Umbilical cord (tissue), 2 donors: ENCODE data around the gene MPHOSPH8. TPM values are rescaled to one million over a fixed set of nuclear protein-coding genes. Genes with fewer than 3 reads are reported as not detected.
"Not testable (repeated sequence)": the region's sequence is repeated elsewhere in the genome, so short reads cannot be mapped to it uniquely, and the experiment has no call there.

Experiments used
- DNase-seq: peaks from one replicate; pipeline ENCODE4 v3.0.0-alpha.2; 2015; ENCODE audit warnings: low spot score
- total RNA-seq: library from RNA; depleted of rRNA; stranded (reverse); fragments of >200 nt; gene quantifications from one replicate; pipeline ENCODE4 v1.2.3, GENCODE V29; 2014; ENCODE audit warnings: low replicate concordance; ENCODE audit not compliant: insufficient read depth

The MPHOSPH8 gene
- total RNA-seq, 1 donor from 2014 or later = 25.3 TPM

DNA sequence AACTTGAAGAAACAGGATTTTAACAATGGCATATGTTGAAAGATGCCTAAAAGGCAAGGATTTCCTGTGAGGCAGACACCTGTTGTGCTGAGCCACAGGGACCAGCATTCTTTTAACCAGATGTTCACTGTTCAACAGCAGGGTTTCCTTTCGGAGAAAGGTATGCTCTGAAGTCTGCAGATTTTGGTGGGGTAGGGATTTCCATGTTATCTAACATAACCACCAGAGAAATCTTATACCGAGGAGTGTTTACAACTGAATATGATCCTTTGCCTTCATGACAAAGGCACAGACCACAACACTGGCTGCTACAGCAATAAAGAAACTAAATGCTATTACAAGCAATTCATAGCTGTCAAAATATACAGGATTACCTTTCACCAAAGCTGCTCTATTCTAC, 48.1 kb downstream of the MPHOSPH8 start:
- no peak for DNase-seq

DNA sequence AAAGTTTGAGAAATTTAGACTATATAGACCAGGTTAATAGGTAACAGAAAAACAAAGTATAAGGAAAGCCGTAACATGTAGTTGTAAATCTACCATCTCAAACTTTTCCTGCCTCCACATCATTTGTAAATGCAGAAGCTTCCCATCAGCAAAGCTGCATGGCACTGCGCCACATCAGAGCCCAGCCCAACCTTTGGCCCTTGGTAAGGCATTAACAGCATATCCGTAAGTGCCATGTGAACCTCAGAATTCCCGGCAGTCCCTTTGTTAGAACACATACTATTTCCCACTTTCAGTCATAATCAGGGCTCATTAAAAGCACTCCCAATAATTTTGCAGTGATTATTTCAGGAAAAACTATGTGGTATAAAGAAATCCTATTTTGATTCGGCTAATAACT, 51.6 kb downstream of the MPHOSPH8 start:
- peak; percentile 13 for DNase-seq

DNA sequence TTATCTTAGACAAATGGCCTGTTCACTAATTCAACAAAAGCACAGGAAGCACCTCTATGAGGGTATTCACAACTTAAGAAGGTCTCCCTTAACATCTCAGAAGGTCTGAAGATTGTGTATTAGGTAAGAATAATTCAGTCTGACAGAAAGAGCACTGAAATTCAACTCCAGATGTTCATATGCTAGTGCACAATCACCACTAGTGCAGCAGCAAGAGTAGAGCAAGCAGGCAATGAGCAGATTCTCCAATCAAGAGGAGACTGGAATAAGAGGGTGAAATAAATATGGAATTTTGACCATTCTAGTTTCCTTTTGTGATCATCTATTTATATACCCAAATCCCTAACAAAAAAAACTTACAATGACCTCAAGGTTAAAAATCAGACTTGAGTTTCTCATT, 52.0 kb downstream of the MPHOSPH8 start:
- no peak for DNase-seq

DNA sequence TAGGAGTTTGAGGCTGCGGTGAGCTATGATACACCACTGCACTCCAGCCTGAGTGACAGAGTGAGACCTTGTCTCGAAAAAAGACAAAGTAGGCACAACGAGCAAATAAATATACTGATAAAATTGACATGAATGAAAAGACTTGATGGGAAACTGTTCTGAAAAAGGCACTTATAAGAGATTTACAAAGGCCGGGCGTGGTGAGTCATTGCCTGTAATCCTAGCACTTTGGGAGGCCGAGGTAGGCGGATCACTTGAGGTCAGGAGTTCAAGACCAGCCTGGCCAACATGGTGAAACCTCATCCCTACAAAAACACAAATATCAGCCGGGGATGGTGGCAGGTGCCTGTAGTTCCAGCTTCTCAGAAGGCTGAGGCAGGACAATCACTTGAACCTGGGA, 58.0 kb downstream of the MPHOSPH8 start:
- DNase-seq = not testable (repeated sequence)

DNA sequence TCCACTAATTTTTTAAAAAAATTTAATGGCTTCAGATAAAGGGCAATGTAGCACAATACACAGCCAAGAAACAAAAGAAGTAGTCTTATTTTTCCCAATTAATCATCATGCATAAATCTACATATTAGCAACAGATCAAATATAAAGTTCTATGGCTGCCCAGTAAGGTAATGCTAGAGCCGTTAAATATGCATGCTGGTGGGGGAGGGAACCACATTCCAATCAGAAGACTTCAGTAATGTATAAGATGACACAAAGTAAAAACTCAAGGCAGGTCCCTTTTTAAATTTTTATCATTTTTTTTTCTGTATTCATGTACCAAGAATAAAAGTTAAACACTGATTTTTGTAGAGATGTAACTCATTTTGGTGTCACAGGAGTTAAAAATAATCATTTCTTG, 62.0 kb downstream of the MPHOSPH8 start:
- DNase-seq = no peak

DNA sequence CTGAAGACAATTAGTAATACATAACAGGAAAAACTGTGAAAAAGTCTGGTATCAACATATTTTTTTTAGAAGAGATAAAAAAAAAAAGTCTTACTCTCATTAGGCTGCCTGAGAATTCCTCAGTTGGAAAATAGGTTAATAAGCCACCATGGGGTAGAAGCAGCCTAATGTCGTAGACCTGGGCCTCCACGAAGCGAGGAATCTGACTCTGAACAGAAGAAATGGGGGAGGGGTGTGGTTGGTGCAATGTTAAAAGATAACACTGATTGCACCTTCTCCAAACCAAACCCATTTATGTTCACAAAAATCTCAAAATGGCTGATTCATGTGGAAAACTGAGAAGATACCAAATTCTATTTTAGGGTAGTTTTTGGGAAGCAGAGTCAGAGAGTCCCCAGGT, 62.4 kb downstream of the MPHOSPH8 start:
- DNase-seq = no peak

DNA sequence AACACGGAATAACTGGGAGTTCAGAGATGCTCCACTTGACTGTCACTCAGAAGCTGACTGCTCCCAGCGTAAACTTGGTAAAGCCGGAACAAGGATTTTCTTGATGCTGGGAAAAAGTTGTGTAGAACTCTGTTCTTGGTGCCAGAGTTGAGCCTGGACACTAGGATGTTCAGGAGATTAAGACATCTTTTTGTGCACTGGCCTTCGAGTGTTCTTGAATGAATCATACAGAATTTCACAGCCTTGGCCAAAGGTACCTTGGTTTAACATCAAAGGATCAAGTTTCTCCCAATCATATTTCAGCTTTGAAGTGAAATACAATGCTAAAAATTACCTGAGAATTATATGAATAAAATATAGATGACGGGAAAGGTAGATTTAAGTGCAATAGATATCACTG, 67.5 kb downstream of the MPHOSPH8 start:
- DNase-seq = not testable (repeated sequence)

DNA sequence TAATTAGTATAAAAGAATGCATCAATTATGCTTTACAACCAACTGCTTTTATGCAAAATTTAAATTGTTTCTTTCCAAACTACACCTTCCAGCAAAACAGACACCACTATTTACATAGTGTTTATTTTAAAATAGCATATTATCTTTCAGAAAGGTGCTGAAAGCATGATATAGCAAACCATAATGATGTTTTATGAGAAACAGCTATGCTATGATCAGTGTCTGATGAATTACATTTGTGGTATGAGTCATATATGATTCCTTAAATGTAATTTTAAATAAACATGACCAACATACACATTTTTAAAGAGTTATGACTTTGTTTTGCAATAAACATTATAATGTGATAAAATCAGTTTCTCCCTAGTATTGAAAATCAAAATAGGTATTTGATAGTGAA, 68.2 kb downstream of the MPHOSPH8 start:
- not testable (repeated sequence) for DNase-seq

DNA sequence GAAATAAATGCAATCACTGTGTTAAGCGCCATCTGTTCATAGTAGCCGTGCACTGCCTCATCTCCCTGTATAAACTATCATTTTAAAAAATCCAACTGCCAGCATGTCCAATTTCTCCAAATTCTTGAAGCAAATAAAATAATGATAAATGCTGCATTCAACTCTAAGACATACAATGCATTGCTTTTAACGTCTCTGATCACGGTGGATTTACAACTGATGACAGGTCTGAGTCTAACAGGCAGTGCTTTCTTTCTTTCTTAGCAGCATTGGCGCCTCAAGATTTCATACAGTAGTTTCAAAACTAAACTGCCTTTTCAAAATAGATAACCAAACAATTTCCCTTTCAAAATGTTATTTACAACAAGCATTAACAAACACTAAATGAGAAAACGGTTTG, 70.8 kb downstream of the MPHOSPH8 start:
- DNase-seq = not testable (repeated sequence)

DNA sequence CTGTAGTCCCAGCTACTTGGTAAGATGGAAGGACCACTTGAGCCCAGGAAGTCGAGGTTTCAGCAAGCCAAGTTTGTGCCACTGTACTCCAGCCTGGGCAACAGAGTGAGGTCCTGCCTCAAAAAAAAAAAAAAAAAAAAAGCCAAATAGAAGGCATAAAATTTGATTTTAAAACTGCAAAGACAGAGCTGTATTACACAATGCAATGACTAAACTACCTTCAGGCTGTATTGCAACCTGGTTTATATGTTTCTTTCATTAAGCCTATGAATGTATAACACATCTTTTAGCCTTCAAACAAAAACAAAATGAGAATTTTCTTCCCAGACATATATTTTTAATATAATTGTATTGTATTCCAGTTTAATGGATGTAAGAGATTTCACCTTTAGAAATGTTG, 75.6 kb downstream of the MPHOSPH8 start:
- not testable (repeated sequence) for DNase-seq

DNA sequence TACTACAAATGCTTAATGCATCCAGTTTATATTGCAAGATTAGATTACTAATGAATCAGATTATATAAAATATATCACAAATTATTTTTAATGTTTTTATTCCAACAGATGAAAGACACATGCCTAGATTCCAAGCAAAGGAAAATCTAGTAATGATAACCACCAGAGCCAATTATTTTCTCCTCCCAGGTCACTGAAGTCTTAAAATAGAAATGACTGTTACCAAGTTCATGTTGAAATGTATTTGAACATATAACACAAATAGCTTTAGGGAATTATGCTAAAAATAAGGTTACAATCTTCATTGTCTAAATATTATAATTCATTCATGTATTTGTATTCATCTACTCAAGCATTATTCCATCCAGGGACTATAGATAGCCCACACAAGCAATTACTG, 76.3 kb downstream of the MPHOSPH8 start:
- DNase-seq = not testable (repeated sequence)

DNA sequence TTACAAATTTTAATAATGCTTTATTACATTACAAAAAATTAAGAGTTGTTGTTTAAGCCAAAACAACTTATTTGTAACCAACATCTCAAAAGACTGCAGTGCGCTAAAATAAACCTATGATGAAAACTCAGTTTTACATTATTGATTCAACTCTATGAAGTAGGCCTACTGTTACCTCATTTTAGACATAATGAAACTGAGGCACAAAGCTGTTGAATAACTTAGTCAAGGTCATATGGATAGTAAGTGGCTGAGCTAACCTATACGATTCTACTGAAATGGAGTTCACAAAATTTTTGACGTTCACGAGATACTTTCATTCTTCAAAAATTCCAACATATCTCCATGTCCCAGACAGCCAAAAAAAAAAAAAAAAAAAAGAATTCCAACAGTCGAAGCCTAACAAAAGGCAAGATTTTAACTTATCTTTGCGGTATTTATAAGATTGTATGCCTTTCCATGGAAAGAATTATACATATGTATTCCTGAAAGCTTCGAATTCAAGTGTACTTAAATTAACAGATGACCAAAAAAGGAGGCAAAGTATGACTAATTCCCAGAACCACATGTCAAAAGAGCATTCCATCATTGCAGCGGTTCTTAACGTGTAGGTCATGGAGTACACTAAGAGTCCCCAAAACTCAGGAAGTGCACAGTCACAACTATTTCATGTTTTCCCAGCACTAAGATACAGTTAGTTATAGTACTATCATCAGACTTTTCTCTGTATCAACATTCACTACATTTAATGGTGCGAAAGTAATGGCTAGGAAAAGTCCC, 79.9 kb downstream of the MPHOSPH8 start:
- peak; percentile 21 for DNase-seq

DNA sequence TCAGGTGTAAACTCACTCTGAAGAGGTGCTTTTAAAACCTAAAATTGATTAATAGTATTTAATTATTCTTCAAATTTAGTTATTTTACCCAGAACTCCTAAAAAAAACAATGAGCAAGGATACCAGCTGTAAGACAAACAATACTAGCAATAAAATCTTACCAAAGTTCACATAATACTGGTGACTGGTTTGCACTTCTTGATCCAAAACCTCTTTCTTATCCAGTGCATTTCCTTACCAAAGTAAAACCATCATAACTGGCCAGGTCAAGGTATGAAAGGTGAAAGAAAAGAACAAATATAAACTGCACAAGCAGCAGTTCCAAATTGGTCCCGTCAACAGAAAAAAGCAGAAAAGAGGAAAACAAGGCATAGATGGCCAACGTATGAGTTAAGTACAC, 86.6 kb downstream of the MPHOSPH8 start:
- DNase-seq = no peak

Other genes starting within 250 kb of the MPHOSPH8 start
- gene TPTE2, start 72.1 kb upstream of the MPHOSPH8 start, total RNA-seq = not detected
- 74.6 TPM for gene PSPC1, start 149.3 kb downstream of the MPHOSPH8 start, total RNA-seq
- gene ZMYM5, start 230.0 kb downstream of the MPHOSPH8 start, total RNA-seq = 31.1 TPM